AG08395 (cell line): ENCODE results near the gene WNT1.

ENCODE experiments used
- DNase-seq: peaks from one replicate; pipeline ENCODE4 v3.0.0; 2012; ENCODE audit warnings: mixed read lengths, low spot score

WNT1 gene

GRCh38 chr12:48980953-48981756, 3.0 kb downstream of the WNT1 start:
- no peak for DNase-seq

- DNase-seq, result no peak
These were observed 3.6 kb downstream of the WNT1 start for GRCh38 chr12:48981757-48982157.

GRCh38 chr12:48982397-48983080, 4.4 kb downstream of the WNT1 start:
- no peak for DNase-seq

GRCh38 chr12:48985475-48985897, 7.4 kb downstream of the WNT1 start:
- DNase-seq, result no peak

- DNase-seq, result no peak
These were observed 7.8 kb downstream of the WNT1 start for GRCh38 chr12:48985901-48986300.

GRCh38 chr12:48986720-48987291, 8.7 kb downstream of the WNT1 start:
- DNase-seq, result no peak

GRCh38 chr12:48988030-48988649, 10.0 kb downstream of the WNT1 start:
- DNase-seq, result peak; percentile 75

- DNase-seq, result no peak
These were observed 12.4 kb downstream of the WNT1 start for GRCh38 chr12:48990552-48990951.

GRCh38 chr12:48991247-48992050, 13.3 kb downstream of the WNT1 start:
- no peak for DNase-seq

- no peak for DNase-seq
These were observed 15.7 kb downstream of the WNT1 start for GRCh38 chr12:48993787-48994186.

GRCh38 chr12:48994224-48995085, 16.3 kb downstream of the WNT1 start:
- DNase-seq, result no peak

GRCh38 chr12:48995086-48995879, 17.2 kb downstream of the WNT1 start:
- peak; percentile 97 for DNase-seq

GRCh38 chr12:48996794-48997718, 18.9 kb downstream of the WNT1 start:
- DNase-seq, result peak; percentile 81

- peak; percentile 63 for DNase-seq
These were observed 19.8 kb downstream of the WNT1 start for GRCh38 chr12:48997719-48998496.

- DNase-seq, result no peak
These were observed 20.6 kb downstream of the WNT1 start for GRCh38 chr12:48998497-48999353.

- DNase-seq, result peak; percentile 58
These were observed 21.4 kb downstream of the WNT1 start, which contains the start of gene DDN for GRCh38 chr12:48999371-49000131. Gene DDN, minus strand, starts transcription at chr12:48999375. Its CDS starts 88 bp downstream, at chr12:48999287.
